Liver (tissue), 9 donors: ENCODE data around the gene STH. TPM values are rescaled to one million over a fixed set of nuclear protein-coding genes. Genes with fewer than 3 reads are reported as not detected.

Experiments used
- DNase-seq: peaks from one replicate; pipeline ENCODE4 v3.0.0-alpha.2; 2017; ENCODE audit warnings: low spot score
- H3K27ac ChIP-seq, 2 donors: one replicate each; pipeline ENCODE4 v1.7.0; 2013; ENCODE audit warnings: inconsistent platforms in 2 of 2, low read length in 2 of 2, control low read depth in 1 of 2, low read depth in 1 of 2, mild to moderate bottlenecking in 1 of 2
- H3K27me3 ChIP-seq, 4 donors: one replicate each; pipeline versions ENCODE4 v1.6.1 to v1.7.0; 2013; ENCODE audit warnings: low read length in 3 of 4, inconsistent platforms in 1 of 4, mild to moderate bottlenecking in 1 of 4, moderate library complexity in 1 of 4; ENCODE audit not compliant: control insufficient read depth in 4 of 4, insufficient read depth in 4 of 4
- H3K36me3 ChIP-seq, 4 donors: one replicate each; pipeline versions ENCODE4 v1.6.1 to v1.7.0; 2013; ENCODE audit warnings: low read length in 3 of 4, mild to moderate bottlenecking in 3 of 4, low read depth in 1 of 4, moderate library complexity in 1 of 4; ENCODE audit not compliant: control insufficient read depth in 4 of 4, insufficient read depth in 3 of 4
- H3K4me1 ChIP-seq, 4 donors: one replicate each; pipeline versions ENCODE4 v1.6.1 to v1.7.0; 2013; ENCODE audit warnings: low read length in 3 of 4, mild to moderate bottlenecking in 3 of 4, moderate library complexity in 1 of 4; ENCODE audit not compliant: control insufficient read depth in 4 of 4, insufficient read depth in 4 of 4
- H3K4me3 ChIP-seq, 3 donors: one replicate each; pipeline versions ENCODE4 v1.6.1 to v1.7.0; 2013; ENCODE audit warnings: low read length in 3 of 3, control low read depth in 1 of 3, low read depth in 1 of 3, mild to moderate bottlenecking in 1 of 3
- H3K9ac ChIP-seq, 2 donors: one replicate each; pipeline ENCODE4 v1.7.0; 2013; ENCODE audit warnings: low read length in 2 of 2, mild to moderate bottlenecking in 2 of 2, moderate library complexity in 2 of 2, control low read depth in 1 of 2, low read depth in 1 of 2
- H3K9me3 ChIP-seq, 4 donors: one replicate each; pipeline versions ENCODE4 v1.6.1 to v1.7.0; 2013; ENCODE audit warnings: low read length in 3 of 4; ENCODE audit not compliant: control insufficient read depth in 4 of 4
- EGR1 ChIP-seq, 2 donors: IDR thresholded peaks; 2 replicates each; pipeline ENCODE4 v1.6.1; 2016 to 2018; ENCODE audit warnings: antibody characterized with exemption in 2 of 2, low read depth in 2 of 2
- FOXA1 ChIP-seq: IDR thresholded peaks from 2 replicates; pipeline ENCODE4 v1.6.1; 2016; ENCODE audit warnings: antibody characterized with exemption
- GABPA ChIP-seq, 2 donors: IDR thresholded peaks in 1 of 2; conservative IDR thresholded peaks in 1 of 2; 2 replicates each; pipeline ENCODE4 v1.6.1; 2016; ENCODE audit warnings: antibody characterized with exemption in 2 of 2, mild to moderate bottlenecking in 1 of 2, moderate library complexity in 1 of 2
- HNF4A ChIP-seq, 2 donors: conservative IDR thresholded peaks; 2 replicates each; pipeline ENCODE4 v1.6.1; 2016; ENCODE audit warnings: antibody characterized with exemption in 2 of 2, mild to moderate bottlenecking in 2 of 2
- HNF4G ChIP-seq: IDR thresholded peaks from 2 replicates; pipeline ENCODE4 v1.6.1; 2016; ENCODE audit warnings: antibody characterized with exemption
- JUND ChIP-seq, 2 donors: IDR thresholded peaks; 2 replicates each; pipeline ENCODE4 v1.6.1; 2016; ENCODE audit warnings: antibody characterized with exemption in 2 of 2
- NR2F2 ChIP-seq: IDR thresholded peaks from 2 replicates; pipeline ENCODE4 v1.6.1; 2016; ENCODE audit warnings: antibody characterized with exemption
- RXRA ChIP-seq, 2 donors: IDR thresholded peaks; 2 replicates each; pipeline ENCODE4 v1.6.1; 2017 to 2018; ENCODE audit warnings: antibody characterized with exemption in 2 of 2, mild to moderate bottlenecking in 1 of 2
- SP1 ChIP-seq: IDR thresholded peaks from 2 replicates; pipeline ENCODE4 v1.6.1; 2018; ENCODE audit warnings: antibody characterized with exemption, mild to moderate bottlenecking
- TAF1 ChIP-seq: conservative IDR thresholded peaks from 2 replicates; pipeline ENCODE4 v1.6.1; 2016; ENCODE audit warnings: antibody characterized with exemption, mild to moderate bottlenecking
- YY1 ChIP-seq: IDR thresholded peaks from 2 replicates; pipeline ENCODE4 v1.6.1; 2016; ENCODE audit warnings: antibody characterized with exemption, mild to moderate bottlenecking
- WGBS: extraction: QIAGEN DNeasy Blood & Tissue Kit; methylation state at CpG from one replicate; pipeline ENCODE4 v1.1.7; 2013; 5-methylcytosine and 5-hydroxymethylcytosine counted together
- polyA plus RNA-seq, 2 donors: library from polyadenylated mRNA; stranded (reverse) in 1 of 2; unstranded in 1 of 2; fragments of 200-250 nt in 1 of 2; fragments of >200 nt in 1 of 2; fragmentation: Nextera tagmentation in 1 of 2; extraction: Ambion mirVana in 1 of 2; gene quantifications; one replicate each; pipeline versions ENCODE4 v1.2.1 to v1.2.3, GENCODE V29; 2013 to 2015
- total RNA-seq, 2 donors: library from RNA; depleted of rRNA; stranded (reverse); fragments of >200 nt; gene quantifications; one replicate each; pipeline ENCODE4 v1.2.3, GENCODE V29; 2014
- TF ChIP-seq, protein P1 (sequence below): fragments of 150-350 bp; IDR thresholded peaks from 2 replicates; pipeline ENCODE4 v1.5.1; 2017; ENCODE audit warnings: improper control_type of control experiment, low read depth, low read length; ENCODE audit not compliant: missing input control
- TF ChIP-seq, protein P2 (sequence below): IDR thresholded peaks from 2 replicates; pipeline ENCODE4 v1.6.1; 2016; ENCODE audit warnings: antibody characterized with exemption
- TF ChIP-seq, protein P3 (sequence below): IDR thresholded peaks from 2 replicates; pipeline ENCODE4 v1.6.1; 2016; ENCODE audit warnings: antibody characterized with exemption
- TF ChIP-seq, protein P4 (sequence below): IDR thresholded peaks from 2 replicates; pipeline ENCODE4 v1.6.1; 2016; ENCODE audit warnings: antibody characterized with exemption, mild to moderate bottlenecking
- TF ChIP-seq, protein P5 (sequence below): IDR thresholded peaks from 2 replicates; pipeline ENCODE4 v1.6.1; 2016; ENCODE audit warnings: antibody characterized with exemption
- donor health status: healthy.
- donor health status: healthy.
- donor health status: healthy.
- donor health status: healthy.
- donor health status: healthy.

Gene STH
- total and polyA plus RNA-seq, 4 donors, result not detected

DNA sequence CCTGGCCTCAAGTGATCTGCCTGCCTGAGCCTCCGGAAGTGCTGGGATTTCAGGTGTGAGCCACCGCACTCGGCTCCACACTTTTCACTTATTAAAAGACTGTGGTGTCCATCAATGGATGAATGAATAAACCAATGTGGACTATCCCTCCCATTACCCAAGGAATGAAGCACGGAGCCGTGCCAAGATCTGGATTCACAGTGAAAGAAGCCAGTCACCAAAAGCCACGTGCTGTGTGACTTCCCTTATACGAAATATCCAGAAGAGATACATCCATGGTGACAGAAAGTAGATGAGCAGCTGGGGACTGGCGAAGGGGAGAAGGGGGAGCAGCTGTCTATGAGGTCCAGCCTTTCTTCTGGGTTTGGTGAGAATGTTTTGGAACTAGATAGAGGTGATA, 48.2 kb upstream of the STH start:
- DNase-seq, result peak; percentile 10
- no peak overlapping the region for H3K27ac ChIP-seq
- peaks cover 0 to 2% (median 0%) of the 10 kb centered on the region in 4 donors for H3K27me3 ChIP-seq
- H3K4me1 ChIP-seq, result peaks cover 0 to 20% (median 10%) of the 10 kb centered on the region in 4 donors
- H3K9ac ChIP-seq, result no peak overlapping the region
- WGBS, result 86% methylated on average over 8 of the region's 8 CpGs
- H3K36me3 ChIP-seq, result no peaks in the 10 kb centered on the region
- H3K9me3 ChIP-seq, result no peaks in the 10 kb centered on the region
- TF ChIP-seq HNF4A (conservative IDR thresholded peaks at IDR 0.05) (no peak), EGR1 (IDR thresholded peaks at IDR 0.05; ENCODE audit: low read depth in 2 of 2) (no peak), RXRA (IDR thresholded peaks at IDR 0.05) (no peak)
- TF ChIP-seq, protein P1, sequence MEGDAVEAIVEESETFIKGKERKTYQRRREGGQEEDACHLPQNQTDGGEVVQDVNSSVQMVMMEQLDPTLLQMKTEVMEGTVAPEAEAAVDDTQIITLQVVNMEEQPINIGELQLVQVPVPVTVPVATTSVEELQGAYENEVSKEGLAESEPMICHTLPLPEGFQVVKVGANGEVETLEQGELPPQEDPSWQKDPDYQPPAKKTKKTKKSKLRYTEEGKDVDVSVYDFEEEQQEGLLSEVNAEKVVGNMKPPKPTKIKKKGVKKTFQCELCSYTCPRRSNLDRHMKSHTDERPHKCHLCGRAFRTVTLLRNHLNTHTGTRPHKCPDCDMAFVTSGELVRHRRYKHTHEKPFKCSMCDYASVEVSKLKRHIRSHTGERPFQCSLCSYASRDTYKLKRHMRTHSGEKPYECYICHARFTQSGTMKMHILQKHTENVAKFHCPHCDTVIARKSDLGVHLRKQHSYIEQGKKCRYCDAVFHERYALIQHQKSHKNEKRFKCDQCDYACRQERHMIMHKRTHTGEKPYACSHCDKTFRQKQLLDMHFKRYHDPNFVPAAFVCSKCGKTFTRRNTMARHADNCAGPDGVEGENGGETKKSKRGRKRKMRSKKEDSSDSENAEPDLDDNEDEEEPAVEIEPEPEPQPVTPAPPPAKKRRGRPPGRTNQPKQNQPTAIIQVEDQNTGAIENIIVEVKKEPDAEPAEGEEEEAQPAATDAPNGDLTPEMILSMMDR, result no peak
- TF ChIP-seq, protein P2, sequence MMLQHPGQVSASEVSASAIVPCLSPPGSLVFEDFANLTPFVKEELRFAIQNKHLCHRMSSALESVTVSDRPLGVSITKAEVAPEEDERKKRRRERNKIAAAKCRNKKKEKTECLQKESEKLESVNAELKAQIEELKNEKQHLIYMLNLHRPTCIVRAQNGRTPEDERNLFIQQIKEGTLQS, result no peak
- no peak overlapping the region for H3K4me3 ChIP-seq

DNA sequence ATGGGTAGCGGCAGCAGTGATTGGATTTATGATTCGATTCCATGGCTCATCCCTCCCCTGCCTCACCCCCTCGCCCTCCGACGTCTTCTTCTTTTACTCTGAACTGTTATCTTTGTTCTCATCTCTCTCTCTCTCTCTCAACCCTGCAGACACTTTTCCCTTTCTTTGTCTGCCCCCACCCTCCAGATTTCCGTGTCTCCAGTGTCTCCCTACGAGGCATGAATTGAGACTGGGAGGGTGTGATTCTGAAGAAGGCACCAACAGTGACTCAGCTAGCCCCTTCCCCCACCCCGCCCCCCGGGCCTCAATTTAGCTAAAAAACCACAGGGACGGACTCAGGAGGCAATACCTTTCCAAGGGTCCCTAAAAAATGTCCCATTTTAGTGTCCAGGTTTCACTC, 47.6 kb upstream of the STH start:
- no peak for DNase-seq
- TF ChIP-seq JUND (IDR thresholded peaks at IDR 0.05), result no peak
- no peaks in the 10 kb centered on the region for H3K9me3 ChIP-seq
- no peak overlapping the region for H3K9ac ChIP-seq
- H3K27me3 ChIP-seq, result peaks cover 0 to 2% (median 0%) of the 10 kb centered on the region in 4 donors
- H3K27ac ChIP-seq, result no peak overlapping the region
- no peak overlapping the region for H3K4me3 ChIP-seq
- peaks cover 0 to 20% (median 10%) of the 10 kb centered on the region in 4 donors for H3K4me1 ChIP-seq
- 77% methylated on average over 10 of the region's 10 CpGs for WGBS
- H3K36me3 ChIP-seq, result no peaks in the 10 kb centered on the region

DNA sequence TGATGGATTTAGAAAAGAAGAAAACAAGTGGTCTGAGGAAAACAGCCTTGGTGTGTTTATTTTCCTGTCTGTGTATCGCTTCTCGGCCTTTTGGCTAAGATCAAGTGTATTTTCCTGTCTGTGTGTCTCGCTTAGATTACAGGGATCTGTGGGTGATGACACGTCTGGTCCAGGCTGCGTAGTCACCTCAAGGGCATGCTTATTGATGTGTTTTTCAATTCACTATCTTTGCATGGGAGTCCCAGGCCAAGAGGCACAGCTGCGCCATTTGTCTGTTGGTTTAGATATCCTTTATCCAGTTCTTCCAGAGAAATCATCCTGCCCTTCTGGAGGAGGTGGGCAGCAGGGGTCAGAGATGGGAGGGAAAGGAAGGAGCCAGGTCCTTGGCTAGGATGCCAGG, 47.1 kb upstream of the STH start:
- Histone ChIP-seq H3K9me3 (no peaks in the 10 kb centered on the region), H3K9ac (no peak overlapping the region), H3K36me3 (no peaks in the 10 kb centered on the region), H3K4me1 (peaks cover 0 to 15% (median 9%) of the 10 kb centered on the region in 4 donors), H3K27ac (no peak overlapping the region), H3K4me3 (no peak overlapping the region), H3K27me3 (peaks cover 0 to 2% (median 0%) of the 10 kb centered on the region in 4 donors)
- DNase-seq, result no peak
- TF ChIP-seq NR2F2, result no peak
- TF ChIP-seq, protein P3, sequence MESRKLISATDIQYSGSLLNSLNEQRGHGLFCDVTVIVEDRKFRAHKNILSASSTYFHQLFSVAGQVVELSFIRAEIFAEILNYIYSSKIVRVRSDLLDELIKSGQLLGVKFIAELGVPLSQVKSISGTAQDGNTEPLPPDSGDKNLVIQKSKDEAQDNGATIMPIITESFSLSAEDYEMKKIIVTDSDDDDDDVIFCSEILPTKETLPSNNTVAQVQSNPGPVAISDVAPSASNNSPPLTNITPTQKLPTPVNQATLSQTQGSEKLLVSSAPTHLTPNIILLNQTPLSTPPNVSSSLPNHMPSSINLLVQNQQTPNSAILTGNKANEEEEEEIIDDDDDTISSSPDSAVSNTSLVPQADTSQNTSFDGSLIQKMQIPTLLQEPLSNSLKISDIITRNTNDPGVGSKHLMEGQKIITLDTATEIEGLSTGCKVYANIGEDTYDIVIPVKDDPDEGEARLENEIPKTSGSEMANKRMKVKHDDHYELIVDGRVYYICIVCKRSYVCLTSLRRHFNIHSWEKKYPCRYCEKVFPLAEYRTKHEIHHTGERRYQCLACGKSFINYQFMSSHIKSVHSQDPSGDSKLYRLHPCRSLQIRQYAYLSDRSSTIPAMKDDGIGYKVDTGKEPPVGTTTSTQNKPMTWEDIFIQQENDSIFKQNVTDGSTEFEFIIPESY, result no peak
- no peak for TF ChIP-seq EGR1 (IDR thresholded peaks at IDR 0.05; ENCODE audit: low read depth in 2 of 2)
- TF ChIP-seq, protein P4, sequence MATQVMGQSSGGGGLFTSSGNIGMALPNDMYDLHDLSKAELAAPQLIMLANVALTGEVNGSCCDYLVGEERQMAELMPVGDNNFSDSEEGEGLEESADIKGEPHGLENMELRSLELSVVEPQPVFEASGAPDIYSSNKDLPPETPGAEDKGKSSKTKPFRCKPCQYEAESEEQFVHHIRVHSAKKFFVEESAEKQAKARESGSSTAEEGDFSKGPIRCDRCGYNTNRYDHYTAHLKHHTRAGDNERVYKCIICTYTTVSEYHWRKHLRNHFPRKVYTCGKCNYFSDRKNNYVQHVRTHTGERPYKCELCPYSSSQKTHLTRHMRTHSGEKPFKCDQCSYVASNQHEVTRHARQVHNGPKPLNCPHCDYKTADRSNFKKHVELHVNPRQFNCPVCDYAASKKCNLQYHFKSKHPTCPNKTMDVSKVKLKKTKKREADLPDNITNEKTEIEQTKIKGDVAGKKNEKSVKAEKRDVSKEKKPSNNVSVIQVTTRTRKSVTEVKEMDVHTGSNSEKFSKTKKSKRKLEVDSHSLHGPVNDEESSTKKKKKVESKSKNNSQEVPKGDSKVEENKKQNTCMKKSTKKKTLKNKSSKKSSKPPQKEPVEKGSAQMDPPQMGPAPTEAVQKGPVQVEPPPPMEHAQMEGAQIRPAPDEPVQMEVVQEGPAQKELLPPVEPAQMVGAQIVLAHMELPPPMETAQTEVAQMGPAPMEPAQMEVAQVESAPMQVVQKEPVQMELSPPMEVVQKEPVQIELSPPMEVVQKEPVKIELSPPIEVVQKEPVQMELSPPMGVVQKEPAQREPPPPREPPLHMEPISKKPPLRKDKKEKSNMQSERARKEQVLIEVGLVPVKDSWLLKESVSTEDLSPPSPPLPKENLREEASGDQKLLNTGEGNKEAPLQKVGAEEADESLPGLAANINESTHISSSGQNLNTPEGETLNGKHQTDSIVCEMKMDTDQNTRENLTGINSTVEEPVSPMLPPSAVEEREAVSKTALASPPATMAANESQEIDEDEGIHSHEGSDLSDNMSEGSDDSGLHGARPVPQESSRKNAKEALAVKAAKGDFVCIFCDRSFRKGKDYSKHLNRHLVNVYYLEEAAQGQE, result no peak
- TF ChIP-seq, protein P5, sequence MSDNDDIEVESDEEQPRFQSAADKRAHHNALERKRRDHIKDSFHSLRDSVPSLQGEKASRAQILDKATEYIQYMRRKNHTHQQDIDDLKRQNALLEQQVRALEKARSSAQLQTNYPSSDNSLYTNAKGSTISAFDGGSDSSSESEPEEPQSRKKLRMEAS, result no peak
- no peak for TF ChIP-seq RXRA (IDR thresholded peaks at IDR 0.05)
- TF ChIP-seq SP1, result no peak
- no peak for TF ChIP-seq HNF4A (conservative IDR thresholded peaks at IDR 0.05)
- no peak for TF ChIP-seq HNF4G
- TF ChIP-seq TAF1, result no peak
- no peak for TF ChIP-seq YY1
- TF ChIP-seq, protein P2, result no peak
- TF ChIP-seq FOXA1, result no peak
- no peak for TF ChIP-seq GABPA (IDR thresholded peaks at IDR 0.05 in 1 of 2, conservative IDR thresholded peaks at IDR 0.05 in 1 of 2)
- TF ChIP-seq, protein P1, result no peak
- WGBS, result 83% methylated on average over 6 of the region's 6 CpGs
